Measurements from ENCODE around the gene ARID3C.

- TF ChIP-seq CTCF (IDR thresholded peaks at IDR 0.05) = no peak
- TF ChIP-seq EZH2phosphoT487 (IDR thresholded peaks at IDR 0.05) = no peak
Measured at GRCh38 chr9:34579104-34579807, 49.6 kb downstream of the ARID3C start.
